T-cell (primary cell): Measurements from ENCODE around the gene GOLIM4. TPM values are rescaled to one million over a fixed set of nuclear protein-coding genes. Genes with fewer than 3 reads are reported as not detected.

Source experiments
- ATAC-seq, 4 experiments: fragments of 200-7000 bp in 3 of 4; fragments of 150-1000 bp in 1 of 4; cut with Tn5 transposase; replicated peaks in 1 of 4; 1 replicate in 3 of 4; 2 replicates in 1 of 4; pipeline ENCODE4 v1.10.0; 2021; ENCODE audit warnings: moderate library complexity in 3 of 4, mild to moderate bottlenecking in 2 of 4, moderate number of reproducible peaks in 1 of 4
- CTCF ChIA-PET, 2 donors: fragments of 300-600 bp; sonication (Branson Sonifier 250); formaldehyde crosslinking; loops; one replicate each; lab custom pipeline; 2022; ENCODE audit warnings: antibody characterized with exemption in 2 of 2; lab: Charles Lee
- POLR2A ChIA-PET, 2 donors: fragments of 300-600 bp; sonication (Branson Sonifier 250); formaldehyde crosslinking; loops; one replicate each; lab custom pipeline; 2022; ENCODE audit warnings: antibody characterized with exemption in 2 of 2; lab: Charles Lee
- DNase-seq, 35 experiments: peaks; one replicate each; pipeline versions ENCODE4 v3.0.0 to v3.0.0-alpha.2; 2013 to 2023
- H3K27ac ChIP-seq: one replicate; pipeline ENCODE4 v1.5.1; 2013; ENCODE audit warnings: low read length
- H3K27me3 ChIP-seq, 2 experiments: replicated peaks in 1 of 2; 1 replicate in 1 of 2; 2 replicates in 1 of 2; pipeline versions ENCODE4 v1.6.1 to v1.7.0; 2013; ENCODE audit warnings: low read length in 1 of 2, mixed read lengths in 1 of 2; ENCODE audit not compliant: control insufficient read depth in 2 of 2, insufficient read depth in 2 of 2; ENCODE audit errors: extremely low read depth in 1 of 2
- H3K36me3 ChIP-seq, 2 donors: 1 replicate in 1 of 2; 2 replicates in 1 of 2; pipeline versions ENCODE4 v1.6.1 to v1.7.0; 2013; ENCODE audit warnings: low read length in 1 of 2; ENCODE audit not compliant: control insufficient read depth in 2 of 2, insufficient read depth in 1 of 2; ENCODE audit errors: extremely low read depth in 1 of 2
- H3K4me1 ChIP-seq, 2 experiments: 1 replicate in 1 of 2; 2 replicates in 1 of 2; pipeline versions ENCODE4 v1.6.1 to v1.7.0; 2013; ENCODE audit warnings: low read length in 2 of 2, mixed read lengths in 1 of 2; ENCODE audit not compliant: insufficient read depth in 2 of 2, control insufficient read depth in 1 of 2; ENCODE audit errors: extremely low read depth in 1 of 2
- H3K4me3 ChIP-seq, 2 donors: 1 replicate in 1 of 2; 2 replicates in 1 of 2; pipeline versions ENCODE4 v1.5.1 to v1.7.0; 2013; ENCODE audit warnings: mild to moderate bottlenecking in 2 of 2, low read length in 1 of 2, moderate library complexity in 1 of 2; ENCODE audit not compliant: control insufficient read depth in 1 of 2; ENCODE audit errors: extremely low read depth in 1 of 2
- H3K9me3 ChIP-seq: 2 replicates; pipeline ENCODE4 v1.7.0; 2013
- H3K27ac Mint-ChIP-seq, 2 donors: one replicate each; pipeline ENCODE4 v1.8.0; 2020 to 2021; ENCODE audit warnings: mild to moderate bottlenecking in 2 of 2, mixed read lengths in 2 of 2
- H3K27me3 Mint-ChIP-seq, 2 donors: one replicate each; pipeline ENCODE4 v1.8.0; 2021 to 2022; ENCODE audit warnings: mixed read lengths in 2 of 2
- H3K36me3 Mint-ChIP-seq: one replicate; pipeline ENCODE4 v1.8.0; 2021; ENCODE audit warnings: mixed read lengths
- H3K4me1 Mint-ChIP-seq, 3 donors: one replicate each; pipeline ENCODE4 v1.8.0; 2020 to 2022; ENCODE audit warnings: mixed read lengths in 3 of 3, mild to moderate bottlenecking in 1 of 3
- H3K4me3 Mint-ChIP-seq, 3 donors: one replicate each; pipeline ENCODE4 v1.8.0; 2020 to 2022; ENCODE audit warnings: mild to moderate bottlenecking in 3 of 3, mixed read lengths in 3 of 3, moderate library complexity in 3 of 3
- H3K9me3 Mint-ChIP-seq, 3 donors: one replicate each; pipeline ENCODE4 v1.8.0; 2020 to 2022; ENCODE audit warnings: mixed read lengths in 3 of 3
- WGBS: methylation state at CpG from one replicate; pipeline ENCODE4 v1.1.5; 2013; ENCODE audit warnings: missing lambda C conversion rate; ENCODE audit not compliant: insufficient coverage; 5-methylcytosine and 5-hydroxymethylcytosine counted together
- total RNA-seq, 35 experiments: library from RNA in 6 of 35; stranded (reverse) in 6 of 35; fragments of 120-200 nt in 1 of 35; gene quantifications; one replicate each; pipeline versions ENCODE4 v1.2.1 to v1.2.4 and lab custom pipeline; 2013 to 2026

Gene GOLIM4
- total RNA-seq, 5 donors from 2014 or later (not counting 1 experiment from before 2014, with no cell fraction given): 0.49 to 1.5 (median 0.96) TPM

- 100% methylated on average over 1 of the region's 4 CpGs for WGBS
- POLR2A ChIA-PET: no interaction called here
- ATAC-seq (no peak), DNase-seq (no peak)
- H3K27me3 ChIP-seq: no peaks in the 10 kb centered on the region
- no peaks in the 10 kb centered on the region for H3K4me1 Mint-ChIP-seq
- no peak overlapping the region for H3K4me3 Mint-ChIP-seq
- H3K9me3 Mint-ChIP-seq: peaks cover 2 to 11% (median 4%) of the 10 kb centered on the region in 3 donors
- H3K27me3 Mint-ChIP-seq: peaks cover 4 to 6% of the 10 kb centered on the region in 2 donors
- no peaks in the 10 kb centered on the region for H3K36me3 ChIP-seq
- no peak overlapping the region for H3K27ac Mint-ChIP-seq
- no peak overlapping the region for H3K4me3 ChIP-seq
- H3K27ac ChIP-seq: no peak overlapping the region
- CTCF ChIA-PET: no interaction called here
- no peaks in the 10 kb centered on the region for H3K4me1 ChIP-seq
- no peaks in the 10 kb centered on the region for H3K9me3 ChIP-seq
- H3K36me3 Mint-ChIP-seq: no peaks in the 10 kb centered on the region
Measured at GRCh38 chr3:168102735-168103410, 7.1 kb upstream of the GOLIM4 start.

GRCh38 chr3:168100777-168101492 is 5.2 kb upstream of the GOLIM4 start:
- Histone ChIP-seq H3K36me3 (no peaks in the 10 kb centered on the region), H3K9me3 (no peaks in the 10 kb centered on the region), H3K4me1 (peaks cover 3% of the 10 kb centered on the region in 2 experiments), H3K27ac (no peak overlapping the region), H3K4me3 (no peak overlapping the region), H3K27me3 (peaks cover 0 to 5% of the 10 kb centered on the region in 2 experiments)
- ChIA-PET CTCF (no interaction called here), POLR2A (no interaction called here)
- peaks cover 0 to 4% (median 0%) of the 10 kb centered on the region in 3 donors for H3K9me3 Mint-ChIP-seq
- peaks cover 0 to 7% (median 6%) of the 10 kb centered on the region in 3 donors for H3K4me1 Mint-ChIP-seq
- H3K36me3 Mint-ChIP-seq: no peaks in the 10 kb centered on the region
- WGBS: 80% methylated on average over 2 of the region's 3 CpGs
- no peak overlapping the region for H3K4me3 Mint-ChIP-seq
- ATAC-seq (no peak), DNase-seq (no peak)
- peaks cover 15% of the 10 kb centered on the region in 2 donors for H3K27me3 Mint-ChIP-seq
- H3K27ac Mint-ChIP-seq: no peak overlapping the region

DNA sequence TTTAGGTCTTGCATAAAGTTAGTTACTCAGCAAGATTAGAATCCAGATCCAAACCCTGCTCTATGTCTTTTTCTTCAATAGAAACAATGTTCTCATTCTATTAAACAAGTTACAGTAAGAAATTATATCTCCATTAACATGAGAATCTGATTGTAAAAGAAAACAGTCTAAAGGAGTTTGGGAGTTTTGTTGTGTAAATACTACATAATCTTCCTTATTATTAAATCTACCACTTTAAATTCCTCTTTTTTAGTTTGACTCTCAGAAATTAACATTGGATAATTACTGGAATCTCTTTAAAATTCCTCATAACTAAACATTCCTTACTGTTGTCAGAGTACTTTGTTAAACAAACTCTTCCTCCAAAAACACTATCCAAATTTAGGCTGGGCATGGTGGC is 1.7 kb upstream of the GOLIM4 start:
- Mint-ChIP-seq H3K27ac (no peak overlapping the region), H3K9me3 (no peaks in the 10 kb centered on the region), H3K36me3 (no peaks in the 10 kb centered on the region), H3K27me3 (peaks cover 28 to 35% of the 10 kb centered on the region in 2 donors), H3K4me3 (peak overlapping the region in 1 of 3 donors; percentile 76), H3K4me1 (peaks cover 5 to 15% (median 13%) of the 10 kb centered on the region in 3 donors)
- Histone ChIP-seq H3K36me3 (no peaks in the 10 kb centered on the region), H3K4me1 (peaks cover 6 to 17% of the 10 kb centered on the region in 2 experiments), H3K27me3 (peaks cover 0 to 18% of the 10 kb centered on the region in 2 experiments), H3K4me3 (no peak overlapping the region), H3K27ac (no peak overlapping the region), H3K9me3 (no peaks in the 10 kb centered on the region)
- CTCF ChIA-PET: no interaction called here
- ATAC-seq: no peak
- POLR2A ChIA-PET: no interaction called here
- DNase-seq: no peak

DNA sequence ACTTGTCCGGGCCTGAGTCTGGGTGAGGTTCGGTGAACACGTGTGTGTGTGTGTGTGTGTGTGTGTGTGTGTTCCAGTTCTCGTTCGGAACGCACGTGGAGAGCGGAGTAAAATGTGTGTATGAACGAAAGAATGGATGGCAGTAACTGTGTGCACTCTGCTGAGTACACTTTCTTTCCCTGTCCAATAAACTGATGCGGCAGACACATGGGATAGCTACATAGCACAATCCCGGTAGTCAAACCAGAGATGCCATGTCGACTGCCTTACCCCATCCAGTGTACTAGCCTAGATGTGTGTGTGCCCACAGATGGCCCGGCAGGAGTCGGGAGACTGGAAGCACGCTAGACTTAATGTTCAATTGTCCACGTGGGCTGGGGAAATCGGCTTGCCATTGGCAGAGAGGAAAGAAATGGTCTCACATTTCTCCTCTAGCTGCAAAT is 507 bp upstream of the GOLIM4 start:
- Histone ChIP-seq H3K27ac (no peak overlapping the region), H3K27me3 (peaks cover 0 to 18% of the 10 kb centered on the region in 2 experiments), H3K9me3 (no peaks in the 10 kb centered on the region), H3K4me3 (peak overlapping the region; percentile 43 to 92), H3K4me1 (peaks cover 6 to 17% of the 10 kb centered on the region in 2 experiments), H3K36me3 (no peaks in the 10 kb centered on the region)
- POLR2A ChIA-PET: no interaction called here
- CTCF ChIA-PET: no interaction called here
- WGBS: 3% methylated on average over 8 of the region's 17 CpGs
- Mint-ChIP-seq H3K4me3 (peak overlapping the region; percentile 76 to 84 (median 76)), H3K4me1 (peaks cover 5 to 15% (median 13%) of the 10 kb centered on the region in 3 donors), H3K36me3 (no peaks in the 10 kb centered on the region), H3K9me3 (no peaks in the 10 kb centered on the region), H3K27me3 (peaks cover 31 to 40% of the 10 kb centered on the region in 2 donors), H3K27ac (no peak overlapping the region)
- DNase-seq: peak in 6 of 35 experiments; percentile 0 to 27 (median 2)
- peak in 1 of 4 experiments; percentile 4 for ATAC-seq

GRCh38 chr3:168094877-168095610 is 680 bp downstream of the GOLIM4 start:
- Mint-ChIP-seq H3K4me3 (peak overlapping the region; percentile 59 to 76 (median 67)), H3K4me1 (peaks cover 5 to 15% (median 13%) of the 10 kb centered on the region in 3 donors), H3K36me3 (no peaks in the 10 kb centered on the region), H3K9me3 (no peaks in the 10 kb centered on the region), H3K27ac (no peak overlapping the region), H3K27me3 (peaks cover 38 to 45% of the 10 kb centered on the region in 2 donors)
- peak overlapping the region; percentile 43 to 92 for H3K4me3 ChIP-seq
- POLR2A ChIA-PET: no interaction called here
- peaks cover 6 to 17% of the 10 kb centered on the region in 2 experiments for H3K4me1 ChIP-seq
- DNase-seq (peak in 30 of 35 experiments; percentile 0 to 49 (median 9)), ATAC-seq (peak; percentile 42 to 67 (median 61))
- H3K27ac ChIP-seq: no peak overlapping the region
- H3K27me3 ChIP-seq: peaks cover 0 to 18% of the 10 kb centered on the region in 2 experiments
- CTCF ChIA-PET: no interaction called here
- no peaks in the 10 kb centered on the region for H3K9me3 ChIP-seq
- H3K36me3 ChIP-seq: no peaks in the 10 kb centered on the region
- under 1% methylated on average over 61 of the region's 70 CpGs for WGBS

- Mint-ChIP-seq H3K36me3 (no peaks in the 10 kb centered on the region), H3K4me3 (peak overlapping the region; percentile 59 to 76 (median 67)), H3K9me3 (no peaks in the 10 kb centered on the region), H3K4me1 (peaks cover 5 to 15% (median 13%) of the 10 kb centered on the region in 3 donors), H3K27me3 (peaks cover 41 to 46% of the 10 kb centered on the region in 2 donors), H3K27ac (no peak overlapping the region)
- ChIA-PET CTCF (no interaction called here), POLR2A (no interaction called here)
- no peaks in the 10 kb centered on the region for H3K36me3 ChIP-seq
- H3K9me3 ChIP-seq: no peaks in the 10 kb centered on the region
- H3K27me3 ChIP-seq: peaks cover 0 to 18% of the 10 kb centered on the region in 2 experiments
- peaks cover 6 to 17% of the 10 kb centered on the region in 2 experiments for H3K4me1 ChIP-seq
- peak overlapping the region; percentile 43 to 92 for H3K4me3 ChIP-seq
- no peak overlapping the region for H3K27ac ChIP-seq
- no peak for ATAC-seq
- WGBS: 9% methylated on average over 6 of the region's 9 CpGs
- DNase-seq: peak in 3 of 35 experiments; percentile 0 to 5 (median 1)
Measured at GRCh38 chr3:168094580-168094876, 1.2 kb downstream of the GOLIM4 start.
